Measurements from ENCODE around the gene NUP133.

GRCh38 chr1:229523052-229523451 lies 14.9 kb upstream of the NUP133 start:
- TF ChIP-seq POLR2A (IDR thresholded peaks at IDR 0.05) (no peak), CTCF (IDR thresholded peaks at IDR 0.05) (no peak)

Measured in lower leg skin (tissue), 3 donors.